OCI-LY1 (cell line): Measurements from ENCODE around the gene DHX38.

Experiments
- EZH2 ChIP-seq: fragments of 200-600 bp; sonication (generic), shearing (Covaris generic); IDR thresholded peaks from 2 replicates; pipeline ENCODE4 v1.8.0; 2017; ENCODE audit warnings: borderline replicate concordance, mixed run types, mild to moderate bottlenecking, antibody characterized with exemption, low read length, moderate library complexity, mixed read lengths
- TF ChIP-seq, protein P1 (sequence below): fragments of 200-600 bp; sonication (generic), shearing (Covaris generic); IDR thresholded peaks from 2 replicates; pipeline ENCODE4 v1.5.1; 2017; ENCODE audit warnings: mild to moderate bottlenecking, antibody characterized with exemption, low read length, moderate library complexity, mixed read lengths

DNA sequence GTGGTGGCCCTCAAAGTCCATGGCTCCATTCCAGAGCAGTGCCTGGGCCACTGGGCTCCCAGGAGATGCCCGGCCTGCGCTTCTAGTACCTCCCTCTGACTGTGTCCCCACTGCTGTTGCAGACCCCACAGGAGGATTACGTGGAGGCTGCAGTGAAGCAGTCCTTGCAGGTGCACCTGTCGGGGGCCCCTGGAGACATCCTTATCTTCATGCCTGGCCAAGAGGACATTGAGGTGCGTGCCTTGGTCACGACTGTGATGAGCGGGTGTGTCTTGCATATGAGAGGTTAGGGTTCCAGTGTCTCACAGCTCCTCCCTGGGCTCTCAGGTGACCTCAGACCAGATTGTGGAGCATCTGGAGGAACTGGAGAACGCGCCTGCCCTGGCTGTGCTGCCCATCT lies 11.3 kb downstream of the DHX38 start:
- TF ChIP-seq, protein P1, sequence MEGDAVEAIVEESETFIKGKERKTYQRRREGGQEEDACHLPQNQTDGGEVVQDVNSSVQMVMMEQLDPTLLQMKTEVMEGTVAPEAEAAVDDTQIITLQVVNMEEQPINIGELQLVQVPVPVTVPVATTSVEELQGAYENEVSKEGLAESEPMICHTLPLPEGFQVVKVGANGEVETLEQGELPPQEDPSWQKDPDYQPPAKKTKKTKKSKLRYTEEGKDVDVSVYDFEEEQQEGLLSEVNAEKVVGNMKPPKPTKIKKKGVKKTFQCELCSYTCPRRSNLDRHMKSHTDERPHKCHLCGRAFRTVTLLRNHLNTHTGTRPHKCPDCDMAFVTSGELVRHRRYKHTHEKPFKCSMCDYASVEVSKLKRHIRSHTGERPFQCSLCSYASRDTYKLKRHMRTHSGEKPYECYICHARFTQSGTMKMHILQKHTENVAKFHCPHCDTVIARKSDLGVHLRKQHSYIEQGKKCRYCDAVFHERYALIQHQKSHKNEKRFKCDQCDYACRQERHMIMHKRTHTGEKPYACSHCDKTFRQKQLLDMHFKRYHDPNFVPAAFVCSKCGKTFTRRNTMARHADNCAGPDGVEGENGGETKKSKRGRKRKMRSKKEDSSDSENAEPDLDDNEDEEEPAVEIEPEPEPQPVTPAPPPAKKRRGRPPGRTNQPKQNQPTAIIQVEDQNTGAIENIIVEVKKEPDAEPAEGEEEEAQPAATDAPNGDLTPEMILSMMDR = no peak
- TF ChIP-seq EZH2 = no peak
